GM19452 (cell line): ENCODE measurements around the gene KCNK6.
A peak's percentile ranks its signal among the peaks of the same experiment; 100 is the strongest.
"Not testable (repeated sequence)": the region's sequence is repeated elsewhere in the genome, so short reads cannot be mapped to it uniquely, and the experiment has no call there.

Experiments used
- ATAC-seq: cut with Tn5 transposase; IDR thresholded peaks from one replicate; pipeline ENCODE4 v1.9.1; 2021; ENCODE audit not compliant: unreplicated experiment

KCNK6 gene

DNA sequence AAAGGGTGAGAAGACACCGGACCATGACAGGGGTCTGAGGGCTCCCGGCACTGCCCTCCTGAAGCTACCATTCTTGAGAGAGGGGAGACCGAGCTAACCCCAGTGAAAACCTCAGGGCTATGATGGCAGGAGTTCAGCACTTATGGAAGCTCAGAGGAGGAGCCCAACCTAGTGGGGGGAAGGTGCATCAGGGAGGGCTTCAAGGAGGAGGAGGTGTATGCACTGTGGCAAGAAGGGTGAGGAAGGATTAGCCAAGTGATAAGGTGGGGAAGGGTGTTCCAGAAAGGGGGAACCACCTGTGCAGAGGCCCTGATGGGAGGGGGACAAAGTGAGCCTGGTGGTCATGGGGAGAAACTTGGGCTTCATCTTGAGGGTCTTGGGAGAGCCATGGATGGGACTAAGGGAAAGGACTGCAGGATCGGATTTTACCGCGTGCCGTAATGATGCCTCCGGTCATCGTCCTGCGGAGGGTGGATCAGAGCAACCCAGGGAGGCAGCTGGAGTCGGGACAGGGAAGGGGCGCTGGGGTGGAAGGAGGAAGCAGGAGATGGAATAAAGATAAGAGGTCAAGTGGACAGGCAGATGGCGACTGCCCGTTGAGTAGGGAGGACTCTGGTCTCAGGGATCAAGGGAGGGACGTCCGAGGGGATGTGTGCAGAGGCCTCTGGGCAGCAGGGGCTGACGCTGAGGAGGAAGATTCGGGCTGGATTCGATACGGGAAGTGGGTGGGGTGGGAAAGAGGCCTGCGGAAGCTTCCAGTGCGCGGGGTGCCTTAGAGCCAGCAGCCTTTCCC is 41.4 kb downstream of the KCNK6 start:
- ATAC-seq, result no peak

DNA sequence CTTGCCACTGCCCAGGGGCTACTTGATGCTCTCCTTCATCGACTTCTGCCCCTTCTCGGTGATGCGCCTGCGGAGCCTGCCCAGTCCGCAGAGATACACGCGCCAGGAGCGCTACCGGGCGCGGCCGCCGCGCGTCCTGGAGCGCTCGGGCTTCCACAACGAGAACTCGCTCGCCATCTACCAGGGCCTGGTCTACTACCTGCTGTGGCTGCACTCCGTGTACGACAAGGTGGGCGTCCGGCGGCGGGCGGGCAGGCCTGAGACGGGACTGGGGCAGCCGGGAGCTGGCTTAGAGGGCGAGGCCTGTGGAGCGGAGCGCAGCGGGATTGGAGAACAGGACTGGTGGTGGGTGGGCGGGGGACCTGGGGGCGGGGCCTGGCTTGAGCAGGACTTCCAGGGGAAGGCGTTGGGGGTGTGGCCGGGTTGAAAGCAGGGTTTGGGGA is 42.0 kb downstream of the KCNK6 start:
- no peak for ATAC-seq

DNA sequence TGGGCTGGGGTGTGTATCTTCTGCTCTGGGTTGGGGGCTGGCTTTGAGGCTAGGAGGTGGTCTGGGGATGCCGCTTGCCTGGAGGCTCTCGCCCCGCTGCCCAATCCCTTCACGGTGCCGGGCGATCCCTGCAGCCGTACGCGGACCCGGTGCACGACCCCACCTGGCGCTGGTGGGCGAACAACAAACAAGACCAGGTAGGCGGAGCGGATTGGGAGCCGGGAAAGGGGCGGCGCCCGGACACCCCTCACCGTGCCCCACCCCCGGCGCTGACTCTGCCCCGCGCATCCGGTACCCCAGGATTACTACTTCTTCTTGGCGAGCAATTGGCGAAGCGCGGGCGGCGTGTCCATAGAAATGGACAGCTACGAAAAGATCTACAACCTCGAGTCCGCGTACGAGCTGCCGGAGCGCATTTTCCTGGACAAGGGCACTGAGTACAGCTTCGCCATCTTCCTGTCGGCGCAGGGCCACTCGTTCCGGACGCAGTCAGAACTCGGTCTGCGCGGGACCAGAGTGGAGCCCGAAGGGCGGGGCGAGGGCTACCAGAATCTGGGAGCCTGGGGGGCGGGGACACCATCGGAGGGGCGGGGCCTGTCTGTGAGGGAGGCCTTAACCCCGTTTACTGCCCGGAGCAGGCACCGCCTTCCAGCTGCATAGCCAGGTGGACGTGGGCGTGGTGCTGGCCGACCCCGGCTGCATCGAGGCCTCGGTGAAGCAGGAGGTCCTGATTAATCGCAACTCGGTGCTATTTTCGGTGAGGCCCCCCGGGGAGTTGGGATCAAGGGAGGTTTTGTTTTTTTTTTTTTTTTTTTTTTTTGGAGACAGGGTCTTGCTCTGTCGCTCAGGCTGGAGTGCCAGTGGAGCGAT is 42.7 kb downstream of the KCNK6 start:
- ATAC-seq, result no peak

DNA sequence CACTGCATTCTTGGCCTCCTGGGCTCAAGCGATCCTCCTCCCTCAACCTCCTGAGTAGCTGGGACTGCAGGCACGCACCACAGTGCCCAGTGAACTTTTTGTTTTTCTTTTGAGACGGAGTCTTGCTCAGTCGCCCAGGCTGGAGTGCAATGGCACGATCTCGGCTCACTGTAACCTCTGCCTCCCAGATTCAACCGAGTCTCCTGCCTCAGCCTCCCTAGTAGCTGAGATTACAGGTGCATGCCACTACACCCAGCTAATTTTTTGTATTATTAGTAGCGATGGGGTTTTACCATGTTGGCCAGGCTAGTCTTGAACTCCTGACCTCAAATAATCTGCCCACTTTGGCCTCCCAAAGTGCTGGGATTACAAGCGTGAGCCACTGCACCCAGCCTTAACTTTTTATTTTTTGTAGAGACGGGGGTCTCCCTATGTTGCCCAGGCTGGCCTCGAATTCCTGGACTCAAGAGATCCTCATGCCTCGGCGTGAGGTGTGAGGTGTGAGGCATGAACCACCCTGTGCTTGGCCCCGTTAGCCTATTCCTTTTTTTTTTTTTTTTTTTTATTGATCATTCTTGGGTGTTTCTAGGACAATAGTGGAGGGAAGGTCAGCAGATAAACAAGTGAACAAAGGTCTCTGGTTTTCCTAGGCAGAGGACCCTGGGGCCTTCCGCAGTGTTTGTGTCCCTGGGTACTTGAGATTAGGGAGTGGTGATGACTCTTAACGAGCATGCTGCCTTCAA is 43.5 kb downstream of the KCNK6 start:
- ATAC-seq, result not testable (repeated sequence)

DNA sequence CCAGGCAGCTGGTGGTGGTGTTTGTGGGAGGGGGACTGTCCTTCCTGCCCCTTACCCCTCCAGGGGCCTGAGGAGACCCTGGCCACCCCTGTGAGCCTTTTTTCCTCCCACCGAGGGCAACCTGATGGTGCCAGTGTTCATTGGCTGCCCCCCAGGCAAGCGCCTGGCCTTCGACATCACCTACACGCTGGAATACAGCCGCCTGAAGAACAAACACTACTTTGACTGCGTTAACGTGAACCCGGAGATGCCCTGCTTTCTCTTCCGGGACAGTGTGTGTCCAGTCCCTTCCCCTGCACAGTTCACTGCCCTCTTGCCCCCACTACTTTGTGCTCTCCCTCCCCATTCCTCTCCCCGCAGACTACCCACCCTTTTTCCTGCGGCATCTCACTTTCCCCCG is 47.4 kb downstream of the KCNK6 start:
- ATAC-seq, result no peak

DNA sequence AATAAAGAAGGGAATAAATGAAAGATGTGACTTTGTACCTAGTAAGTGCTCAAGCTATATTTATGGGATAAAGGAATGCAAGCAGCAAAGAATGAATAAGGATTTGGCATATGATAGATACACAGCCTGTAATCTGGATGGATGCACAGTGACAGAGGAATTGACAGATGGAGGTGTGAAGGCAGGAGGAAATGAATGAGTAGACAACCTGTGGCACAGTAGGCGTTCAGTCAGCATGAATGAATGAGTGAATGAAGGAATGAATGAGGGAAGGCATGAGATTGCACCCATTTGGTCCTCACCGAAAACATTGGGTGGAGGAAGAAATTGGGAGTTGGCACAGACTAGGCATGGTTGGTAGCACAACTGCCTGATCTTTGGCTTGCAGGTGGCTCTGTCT is 49.9 kb downstream of the KCNK6 start:
- no peak for ATAC-seq

DNA sequence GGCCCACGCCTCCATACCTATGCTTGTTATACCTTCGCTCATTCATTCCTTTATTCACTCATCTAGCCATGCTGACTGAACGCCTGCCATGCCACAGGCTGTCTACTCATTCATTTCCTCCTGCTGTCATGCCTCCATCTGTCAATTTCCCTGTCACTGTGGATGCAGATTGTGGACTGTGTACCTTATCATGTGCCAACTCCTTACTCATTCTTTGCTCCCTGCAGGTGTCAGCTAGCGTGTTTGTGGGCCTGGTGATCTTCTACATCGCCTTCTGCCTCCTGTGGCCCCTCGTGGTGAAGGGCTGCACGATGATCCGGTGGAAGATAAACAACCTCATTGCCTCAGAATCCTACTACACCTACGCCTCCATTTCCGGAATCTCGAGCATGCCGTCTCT is 50.7 kb downstream of the KCNK6 start:
- ATAC-seq, result no peak

DNA sequence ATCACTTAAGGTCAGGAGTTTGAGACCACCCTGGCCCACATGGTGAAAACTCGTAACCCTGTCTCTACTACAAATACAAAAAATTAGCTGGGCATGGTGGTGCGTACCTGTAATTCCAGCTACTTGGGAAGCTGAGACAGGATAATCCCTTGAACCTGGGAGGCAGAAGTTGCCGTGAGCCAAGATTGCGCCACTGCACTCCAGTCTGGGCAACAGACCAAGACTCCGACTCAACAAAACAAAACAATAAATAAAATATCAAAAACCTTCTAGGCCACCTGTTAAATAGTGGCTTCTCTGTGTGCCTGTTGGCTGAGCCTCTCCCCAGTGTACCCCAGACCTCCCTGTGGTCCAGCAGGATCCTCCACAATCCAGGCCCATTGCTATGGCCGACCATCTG is 51.4 kb downstream of the KCNK6 start:
- no peak for ATAC-seq

DNA sequence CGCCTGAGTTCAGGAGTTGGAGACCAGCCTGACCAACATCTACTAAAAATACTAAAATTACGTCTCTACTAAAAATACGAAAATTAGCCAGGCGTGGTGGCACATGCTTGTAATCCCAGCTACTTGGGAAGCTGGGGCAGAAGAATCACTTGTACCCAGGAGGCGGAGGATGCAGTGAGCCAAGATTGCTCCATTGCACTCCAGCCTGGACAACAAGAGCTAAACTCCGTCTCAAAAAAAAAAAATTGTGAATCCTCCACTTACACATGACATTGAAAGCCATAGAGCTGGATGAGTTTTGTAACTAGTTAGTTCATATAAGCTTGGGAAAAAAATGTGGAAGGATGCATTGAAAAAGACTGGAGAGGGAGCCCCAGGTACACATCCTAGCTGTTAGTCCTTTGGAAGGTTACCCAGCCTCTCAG is 54.3 kb downstream of the KCNK6 start:
- peak; percentile 1 for ATAC-seq

DNA sequence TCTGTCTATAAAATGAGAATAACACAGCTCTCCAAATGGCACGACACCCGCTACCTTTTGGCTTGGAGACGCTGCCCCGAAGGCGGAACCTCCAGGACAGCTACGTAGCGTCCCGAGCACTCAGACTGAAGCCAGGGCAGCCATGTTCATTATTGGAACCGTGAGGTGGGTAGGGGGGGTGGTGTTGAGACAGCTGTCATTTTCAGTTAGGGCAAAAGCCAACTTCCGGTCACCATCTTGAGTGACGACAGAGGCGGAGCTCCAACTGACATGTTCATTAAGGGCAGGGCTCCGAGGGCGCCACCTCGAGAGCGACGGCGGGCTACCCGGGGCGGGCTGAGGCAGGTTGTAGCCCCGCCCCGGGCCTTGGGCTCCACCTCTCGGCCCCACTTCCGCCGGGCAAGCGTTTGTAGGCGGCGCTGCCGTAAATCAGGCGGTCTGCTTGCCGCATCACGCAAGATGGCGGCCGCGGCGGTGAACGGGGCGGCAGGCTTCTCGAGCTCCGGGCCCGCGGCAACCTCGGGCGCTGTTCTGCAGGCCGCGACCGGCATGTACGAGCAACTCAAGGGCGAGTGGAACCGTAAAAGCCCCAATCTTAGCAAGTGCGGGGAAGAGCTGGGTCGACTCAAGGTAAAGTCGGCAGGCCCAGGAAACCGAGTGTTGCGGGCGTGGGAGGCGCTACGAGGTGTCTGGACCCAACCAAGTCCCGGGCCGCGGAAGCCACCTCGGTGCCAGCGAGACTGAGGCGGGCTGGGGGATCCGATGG is 54.9 kb downstream of the KCNK6 start, which contains the start of gene PSMD8:
TSS of gene PSMD8 (plus strand) at position 240 of the 766 bp plus-strand sequence. CDS start at position 271, 31 bp downstream.
- ATAC-seq, result peak; percentile 95

DNA sequence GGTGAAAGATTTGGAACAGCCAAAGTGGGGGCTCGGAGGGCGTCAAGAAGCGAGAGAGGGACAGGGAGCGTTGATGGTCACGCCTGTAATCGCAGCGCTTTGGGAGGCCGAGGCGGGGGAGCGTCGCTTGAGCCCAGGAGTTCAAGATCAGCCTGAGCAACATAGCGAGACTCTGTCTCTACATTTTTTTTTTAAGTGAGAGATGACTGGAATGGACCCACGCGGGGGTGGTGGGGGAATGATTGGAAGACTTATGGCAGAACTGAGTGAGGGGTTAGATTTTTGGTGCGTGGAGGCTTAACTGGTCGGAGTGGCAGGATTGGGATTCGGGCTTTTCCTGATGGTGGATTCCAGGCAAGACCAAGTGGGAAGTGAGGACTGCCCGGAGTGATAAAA is 55.5 kb downstream of the KCNK6 start:
- ATAC-seq, result no peak

DNA sequence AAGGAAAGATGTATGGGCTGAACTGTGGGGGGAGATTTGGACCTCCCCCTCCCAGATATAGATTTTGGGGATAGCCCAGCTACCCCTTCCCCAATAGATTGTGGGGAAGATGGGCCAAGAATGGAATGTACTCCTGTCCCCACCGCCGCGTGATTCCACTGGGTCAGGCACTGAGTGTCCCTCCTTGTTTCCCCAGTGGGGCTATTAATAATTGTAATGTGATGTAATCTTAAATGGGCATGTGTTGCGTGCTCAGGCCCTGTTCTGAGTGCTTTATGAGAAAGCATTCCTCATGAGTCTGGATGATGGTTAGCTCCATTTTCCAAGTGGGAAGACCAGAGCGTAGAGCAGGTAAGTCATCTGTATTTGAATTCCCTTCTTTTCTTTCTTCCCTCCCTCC is 56.1 kb downstream of the KCNK6 start:
- no peak for ATAC-seq

DNA sequence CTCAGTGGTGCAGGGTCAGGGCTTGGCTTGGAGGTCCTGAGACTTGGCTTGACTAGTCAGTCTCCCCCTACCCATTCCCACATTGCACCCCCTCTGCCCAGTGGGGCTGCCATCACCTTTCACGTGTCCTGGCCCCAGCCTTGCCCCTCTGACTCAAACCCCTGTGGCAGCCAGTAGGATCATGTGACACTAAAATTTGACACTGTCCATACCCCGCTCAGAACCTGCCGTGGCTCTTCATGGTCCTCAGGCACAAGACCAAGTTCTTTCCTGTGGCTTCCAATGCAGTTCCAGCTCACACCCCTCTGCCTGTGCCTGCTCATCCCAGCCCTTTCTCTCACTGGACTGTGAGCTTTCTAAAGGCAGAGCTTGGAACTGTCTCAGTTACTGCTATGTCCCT is 56.9 kb downstream of the KCNK6 start:
- ATAC-seq, result no peak

DNA sequence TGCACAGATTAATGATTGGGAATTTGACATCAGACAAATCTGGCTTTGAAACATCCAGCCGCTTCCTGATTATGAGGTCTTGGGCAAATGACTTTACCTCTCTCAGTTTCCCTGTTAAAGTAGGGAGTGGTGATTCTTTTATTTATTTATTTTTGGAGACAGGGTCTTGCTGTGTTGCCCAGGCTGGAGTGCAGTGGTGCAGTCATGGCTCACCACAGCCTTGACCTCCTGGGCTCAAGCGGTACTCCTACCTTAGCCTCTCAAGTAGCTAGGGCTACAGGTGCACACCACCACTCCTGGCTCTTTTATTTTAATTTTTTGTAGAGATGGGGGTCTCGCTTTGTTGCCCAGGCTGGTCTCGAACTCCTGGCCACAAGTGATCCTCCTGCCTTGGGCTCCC is 57.4 kb downstream of the KCNK6 start:
- ATAC-seq, result no peak

DNA sequence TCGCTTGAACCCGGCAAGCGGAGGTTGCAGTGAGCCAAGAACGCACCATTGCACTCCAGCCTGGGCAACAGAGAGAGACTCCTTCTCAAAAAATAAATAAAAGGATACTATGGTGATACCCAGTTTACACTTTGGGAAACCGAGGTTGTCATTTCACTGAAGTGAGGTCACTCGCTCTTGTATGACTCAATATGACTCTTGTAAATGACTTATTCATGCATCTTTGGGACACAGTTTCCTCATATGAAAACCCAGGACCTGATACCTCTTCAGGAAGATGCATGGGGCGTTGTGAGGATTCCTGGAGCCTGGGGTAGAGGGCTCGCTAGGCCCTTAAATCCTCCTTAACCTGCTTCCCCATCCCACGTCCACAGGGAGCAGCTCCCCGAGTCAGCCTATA is 59.2 kb downstream of the KCNK6 start:
- no peak for ATAC-seq

DNA sequence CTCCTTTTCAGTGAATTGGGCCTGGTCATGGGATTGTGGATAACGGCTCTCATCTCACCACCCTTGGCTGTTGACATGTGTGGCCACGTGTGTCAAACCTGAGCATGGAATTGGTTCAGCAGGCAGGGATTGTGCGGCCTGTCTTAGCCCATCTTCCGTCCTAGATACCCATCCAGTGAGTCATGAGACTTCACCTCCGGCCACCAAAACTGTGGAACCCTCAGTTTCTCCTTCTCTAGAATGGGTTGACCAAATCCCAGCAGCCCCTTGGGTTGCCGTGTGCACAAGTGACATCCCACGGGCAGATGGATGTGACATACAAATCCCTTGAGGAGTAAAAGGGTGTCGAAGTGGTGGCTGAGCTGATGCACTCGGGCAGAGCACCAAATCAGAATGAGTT is 61.5 kb downstream of the KCNK6 start:
- no peak for ATAC-seq
